ENCODE data around the gene TOLLIP.

The TOLLIP gene

DNA sequence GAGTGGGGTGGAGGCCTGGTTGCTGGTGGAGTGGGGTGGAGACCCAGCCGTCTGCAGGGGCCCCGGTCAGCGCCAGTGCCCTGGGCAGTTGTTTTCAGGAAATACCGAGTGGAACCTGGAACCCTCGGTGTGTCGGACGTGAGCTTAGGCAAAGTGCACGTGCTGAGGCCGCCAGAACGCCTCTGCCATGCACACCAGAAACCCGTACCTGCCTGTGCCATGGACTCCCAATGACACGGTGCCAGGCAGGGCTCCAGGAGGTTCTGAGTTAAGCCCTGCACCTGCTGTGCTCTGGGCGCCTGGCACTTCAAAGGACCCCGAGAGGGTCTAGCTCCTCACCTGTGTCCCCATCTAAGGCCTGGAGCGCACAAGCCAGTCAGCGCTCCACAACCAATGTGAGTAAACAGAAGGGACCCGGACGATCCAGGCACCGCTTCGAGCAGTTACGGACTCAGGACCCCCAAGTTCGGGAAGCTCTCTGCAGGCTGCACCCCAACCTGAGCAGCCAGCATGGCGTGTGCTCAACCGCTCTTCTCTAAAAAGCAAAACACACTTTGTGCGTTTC, 12.3 kb downstream of the TOLLIP start:
- DNase-seq = no peak

GRCh38 chr11:1296287-1296686, 13.1 kb downstream of the TOLLIP start:
- DNase-seq = no peak

- no peak for DNase-seq
These were observed 13.8 kb downstream of the TOLLIP start for GRCh38 chr11:1295591-1295990.

DNA sequence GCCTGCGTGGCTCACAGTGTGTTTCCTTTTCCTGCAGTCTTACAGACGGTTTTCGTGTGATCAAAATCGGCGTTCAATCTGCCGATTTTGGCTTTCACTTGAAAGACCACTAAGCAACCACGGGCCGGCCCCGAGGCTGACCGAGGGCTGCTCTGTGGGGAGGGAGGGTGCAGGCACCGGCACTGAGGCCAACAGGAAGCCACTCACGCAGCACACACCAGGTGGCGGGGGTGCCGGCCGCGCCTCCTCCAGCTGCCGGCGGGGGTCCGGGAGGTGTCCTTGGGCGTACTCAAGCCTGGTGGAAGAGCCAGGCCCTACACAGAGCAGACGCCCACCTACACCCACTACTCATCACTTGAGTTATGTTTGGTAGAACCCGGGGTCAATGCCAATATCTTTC, 14.3 kb downstream of the TOLLIP start:
- no peak for DNase-seq

DNA sequence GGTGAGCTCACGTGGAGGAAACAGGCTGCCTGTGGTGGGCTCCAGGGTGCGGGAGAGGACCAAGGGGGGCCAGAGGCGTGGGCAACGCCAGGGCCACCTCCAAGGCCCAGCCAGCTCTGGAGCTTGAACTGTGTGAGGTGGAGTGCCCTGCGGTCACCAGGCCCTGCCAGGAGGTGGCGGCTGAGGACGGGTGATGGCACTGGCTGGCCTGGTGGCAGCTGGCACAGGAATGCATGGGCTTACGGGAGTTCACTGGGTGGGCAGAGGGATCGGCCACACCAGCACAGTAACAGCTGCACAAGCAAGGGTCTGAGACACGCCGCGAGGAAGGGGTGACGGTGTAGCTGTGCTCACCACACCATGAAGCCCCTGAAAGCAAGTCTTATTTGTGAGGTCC, 15.8 kb downstream of the TOLLIP start:
- DNase-seq = no peak

GRCh38 chr11:1292644-1293618, 16.5 kb downstream of the TOLLIP start:
- no peak for DNase-seq

DNA sequence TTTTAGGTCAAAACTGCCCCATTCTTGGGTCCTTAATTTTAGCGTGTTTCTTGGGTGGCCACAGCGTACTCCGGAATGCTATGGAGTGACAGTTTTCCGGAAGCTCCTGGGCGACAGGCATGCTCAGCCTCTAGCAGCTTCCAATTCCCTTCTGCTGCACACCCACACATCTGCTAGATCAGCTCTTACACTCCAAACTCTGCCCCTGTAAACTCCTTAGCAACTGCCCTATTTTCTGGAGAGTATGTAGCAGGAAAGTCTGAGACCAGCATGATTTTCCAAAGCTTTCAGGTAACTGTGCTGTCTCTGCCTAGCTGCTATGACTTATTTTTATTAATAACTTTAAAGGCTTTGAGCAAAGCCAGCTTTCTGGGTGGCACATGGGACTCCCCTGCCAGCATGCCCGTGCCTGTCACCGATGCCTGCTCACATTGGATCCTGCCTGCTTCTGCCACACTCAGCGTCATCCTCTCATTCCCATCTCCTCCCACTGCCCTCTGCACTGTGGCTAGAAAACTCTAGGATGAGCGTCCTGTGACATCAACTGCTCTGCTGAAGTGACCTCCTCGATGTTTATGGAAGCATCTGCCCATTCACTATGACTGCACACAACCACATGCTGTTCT, 17.3 kb downstream of the TOLLIP start:
- no peak for DNase-seq

GRCh38 chr11:1291295-1292017, 18.0 kb downstream of the TOLLIP start:
- DNase-seq = no peak

DNA sequence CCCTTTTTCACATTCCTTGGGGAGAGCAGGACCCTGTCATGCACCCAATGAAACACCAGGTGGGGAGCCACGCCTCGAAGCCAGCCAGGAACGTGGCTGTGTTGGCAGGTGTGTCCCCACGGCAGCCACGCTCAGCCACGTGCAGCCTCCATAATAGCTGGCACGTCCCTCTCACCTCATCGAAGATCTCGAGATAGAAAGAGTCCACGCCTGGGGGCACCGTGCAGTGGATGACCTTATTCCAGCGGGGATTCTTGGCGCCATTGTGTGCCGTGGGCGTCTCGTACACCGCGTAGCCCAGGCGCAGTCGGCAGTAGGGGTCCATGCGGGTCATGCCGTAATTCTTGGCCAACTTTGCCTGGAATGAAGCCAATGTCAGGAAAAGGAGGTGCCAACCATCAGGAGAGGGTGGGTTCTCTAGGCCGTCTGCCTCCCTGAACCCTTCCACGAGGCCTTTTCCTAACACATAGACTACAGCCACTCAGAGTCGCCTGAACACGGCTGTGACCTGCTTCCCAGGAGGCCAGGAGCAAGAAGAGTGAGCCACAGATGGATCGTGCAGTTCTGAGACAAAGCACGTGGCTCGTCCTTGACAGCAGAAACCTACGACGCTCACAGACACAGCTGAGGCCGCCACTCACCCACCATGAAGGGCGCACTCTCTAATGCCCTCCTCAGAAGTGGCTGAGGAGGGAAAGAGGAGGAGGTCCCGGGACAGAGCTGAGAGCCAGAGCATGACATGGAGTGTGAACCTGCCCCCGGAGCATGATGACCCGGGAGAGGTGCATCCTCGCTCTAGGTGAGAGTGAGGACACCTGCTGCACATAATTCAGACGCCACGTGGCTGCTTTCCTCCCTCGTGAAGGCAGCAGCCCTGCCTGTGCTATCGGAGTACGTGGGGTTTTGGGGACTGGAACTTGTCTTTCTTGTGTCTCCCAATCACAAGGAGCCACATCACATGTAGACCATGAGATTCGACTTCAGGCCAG, 19.1 kb downstream of the TOLLIP start:
- no peak for DNase-seq

- DNase-seq = no peak
These were observed 20.1 kb downstream of the TOLLIP start for GRCh38 chr11:1289211-1289935.

GRCh38 chr11:1288426-1289151, 20.8 kb downstream of the TOLLIP start:
- DNase-seq = no peak

DNA sequence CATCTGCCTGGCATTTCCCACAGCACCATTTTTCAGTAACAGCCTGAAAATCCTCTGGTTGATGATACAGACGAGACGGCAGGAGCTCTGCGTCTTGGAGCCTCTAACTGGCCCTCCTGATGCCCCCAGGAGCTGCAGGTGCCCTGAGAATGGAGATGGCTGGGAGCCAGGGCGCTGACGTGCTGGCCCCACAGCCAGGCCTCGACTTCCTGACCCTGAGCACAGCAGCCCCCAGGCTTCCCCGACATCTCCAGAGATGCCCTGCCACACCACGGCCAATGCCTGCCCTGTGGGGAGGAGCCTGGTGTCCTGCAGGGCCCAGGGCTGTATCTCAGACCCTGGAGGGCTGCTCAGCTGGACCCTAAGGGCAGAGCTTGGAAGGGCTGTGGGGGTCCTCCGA, 21.5 kb downstream of the TOLLIP start:
- no peak for DNase-seq

- DNase-seq = no peak
These were observed 23.6 kb downstream of the TOLLIP start for GRCh38 chr11:1285876-1286275.

GRCh38 chr11:1285316-1285744, 24.1 kb downstream of the TOLLIP start:
- no peak for DNase-seq

GRCh38 chr11:1283906-1284305, 25.5 kb downstream of the TOLLIP start:
- DNase-seq = no peak

DNA sequence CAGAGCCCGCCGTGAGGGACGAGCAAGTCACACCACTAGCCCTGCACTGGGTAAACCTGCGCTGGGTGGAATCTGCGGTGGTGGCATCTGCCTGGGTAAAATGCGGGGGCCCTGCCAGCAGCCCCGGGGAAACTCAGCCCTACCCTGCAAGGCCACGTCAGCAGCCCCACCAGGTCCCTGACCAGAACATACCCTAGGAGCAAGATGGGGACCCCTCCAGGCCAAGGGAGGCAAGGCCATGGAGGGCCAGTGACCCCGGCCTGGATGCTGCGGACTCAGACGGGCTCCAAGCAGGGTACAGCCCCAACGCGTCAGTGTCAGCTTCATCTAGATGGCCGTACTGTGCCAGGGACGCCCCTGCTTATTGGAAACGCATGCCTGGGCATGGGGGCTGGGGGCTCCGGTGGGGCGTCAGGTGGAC, 26.3 kb downstream of the TOLLIP start:
- DNase-seq = no peak

- no peak for DNase-seq
These were observed 27.5 kb downstream of the TOLLIP start for GRCh38 chr11:1281974-1282365.

- DNase-seq = no peak
These were observed 28.0 kb downstream of the TOLLIP start for GRCh38 chr11:1281326-1281973.

GRCh38 chr11:1280116-1281035, 29.1 kb downstream of the TOLLIP start:
- DNase-seq = no peak

Measured in activated CD4-positive, alpha-beta T cell treated with anti-CD3 and anti-CD28 coated beads, Interleukin-2, amount 50 U/mL, for 1 hour (primary cell).